Peyer's patch (tissue), 4 donors: ENCODE measurements around the gene BACE1. TPM values are rescaled to one million over a fixed set of nuclear protein-coding genes. Genes with fewer than 3 reads are reported as not detected.
A peak's percentile ranks its signal among the peaks of the same experiment; 100 is the strongest.

ENCODE experiments used
- DNase-seq, 3 donors: peaks; one replicate each; pipeline ENCODE4 v3.0.0-alpha.2; 2017 to 2019
- H3K27ac ChIP-seq, 4 donors: fragments of 200-600 bp; sonication (generic); one replicate each; pipeline ENCODE4 v1.5.1; 2016 to 2019
- H3K27me3 ChIP-seq, 2 donors: fragments of 200-600 bp; sonication (generic); one replicate each; pipeline ENCODE4 v1.5.1; 2019
- H3K36me3 ChIP-seq, 3 donors: fragments of 200-600 bp; sonication (generic); one replicate each; pipeline ENCODE4 v1.5.1; 2016 to 2019
- H3K4me1 ChIP-seq, 4 donors: fragments of 200-600 bp; sonication (generic); one replicate each; pipeline ENCODE4 v1.5.1; 2016 to 2019
- H3K4me3 ChIP-seq, 4 donors: fragments of 200-600 bp; sonication (generic); 1 replicate in 3 of 4; 2 replicates in 1 of 4; pipeline ENCODE4 v1.5.1; 2016 to 2019; ENCODE audit warnings: mild to moderate bottlenecking in 1 of 4
- H3K9me3 ChIP-seq, 4 donors: fragments of 200-600 bp; sonication (generic); one replicate each; pipeline ENCODE4 v1.5.1; 2016 to 2019; ENCODE audit warnings: mild to moderate bottlenecking in 1 of 4
- POLR2A ChIP-seq, 2 donors: fragments of 450-650 bp; IDR thresholded peaks; one replicate each; pipeline ENCODE4 v1.5.1; 2017; ENCODE audit warnings: antibody characterized with exemption in 2 of 2, mild to moderate bottlenecking in 2 of 2, moderate library complexity in 2 of 2
- total RNA-seq, 4 donors: library from RNA; depleted of rRNA; stranded (reverse); fragments of >200 nt; gene quantifications; one replicate each; pipeline ENCODE4 v1.1.0, GENCODE V29; 2016
- TF ChIP-seq, protein P1 (sequence below), 6 experiments: fragments of 450-650 bp in 4 of 6; fragments of 200-600 bp in 2 of 6; sonication (generic) in 1 of 6; IDR thresholded peaks; one replicate each; pipeline ENCODE4 v1.5.1; 2017 to 2019; ENCODE audit warnings: antibody characterized with exemption in 6 of 6, mild to moderate bottlenecking in 3 of 6, moderate library complexity in 1 of 6

Gene BACE1
- total RNA-seq: 10 to 100 TPM in 2 of 4 donors, 1 to 10 TPM in 2; 5.6 to 11.4 (median 8.9) TPM

DNA sequence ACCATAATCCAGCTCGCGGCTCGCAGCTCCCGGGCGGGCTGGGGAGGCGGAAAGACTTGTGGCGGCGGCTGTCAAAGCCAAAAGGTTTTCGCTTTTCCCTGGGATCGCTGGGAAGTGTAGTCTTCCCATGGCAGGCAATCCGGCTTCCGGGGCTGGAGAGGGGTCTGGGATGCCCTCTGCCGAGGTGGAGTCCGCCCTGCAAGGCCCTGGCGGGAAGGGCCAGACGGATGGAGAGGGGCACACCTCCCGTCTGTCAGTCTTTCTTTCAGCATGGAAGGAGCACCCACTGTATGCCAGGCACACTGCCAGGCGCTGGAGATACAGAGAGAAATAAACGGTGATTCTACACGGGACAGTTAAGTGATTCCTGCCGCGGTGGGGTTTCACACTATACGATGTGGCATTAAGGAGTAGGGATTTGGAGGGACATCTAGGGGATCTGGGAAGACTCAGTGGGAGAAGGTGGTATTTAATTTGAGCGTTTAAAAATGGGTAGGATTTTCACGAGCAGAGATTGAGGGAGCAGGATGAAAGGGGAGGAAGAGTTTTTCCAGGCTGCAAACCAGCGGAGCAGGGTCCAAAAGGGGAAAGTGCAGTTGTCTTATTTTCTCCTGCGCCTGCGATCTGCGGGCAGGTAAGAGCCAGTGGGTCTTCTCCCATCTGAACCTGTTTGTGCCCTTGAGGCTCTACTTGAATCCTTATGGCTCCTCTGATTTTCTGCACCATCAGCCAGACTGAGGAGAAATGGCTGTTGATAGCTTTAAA, at the start of gene BACE1:
Gene BACE1 (minus strand): TSS at position 60 of the 765 bp plus-strand sequence. CDS start 461 bp downstream, outside the sequence.
- Histone ChIP-seq H3K27ac (peak within 1 kb of the TSS in 3 of 4 donors; percentile 41 to 57 (median 46)), H3K4me1 (peaks cover 5 to 20% (median 12%) of the 10 kb centered on the region in 4 donors), H3K27me3 (no peaks in the 10 kb centered on the region), H3K9me3 (no peaks in the 10 kb centered on the region), H3K4me3 (peak within 1 kb of the TSS; percentile 43 to 95 (median 81)), H3K36me3 (no peaks in the 10 kb centered on the region)
- TF ChIP-seq POLR2A (IDR thresholded peaks at IDR 0.05): peak; percentile 11 to 34
- TF ChIP-seq, protein P1, sequence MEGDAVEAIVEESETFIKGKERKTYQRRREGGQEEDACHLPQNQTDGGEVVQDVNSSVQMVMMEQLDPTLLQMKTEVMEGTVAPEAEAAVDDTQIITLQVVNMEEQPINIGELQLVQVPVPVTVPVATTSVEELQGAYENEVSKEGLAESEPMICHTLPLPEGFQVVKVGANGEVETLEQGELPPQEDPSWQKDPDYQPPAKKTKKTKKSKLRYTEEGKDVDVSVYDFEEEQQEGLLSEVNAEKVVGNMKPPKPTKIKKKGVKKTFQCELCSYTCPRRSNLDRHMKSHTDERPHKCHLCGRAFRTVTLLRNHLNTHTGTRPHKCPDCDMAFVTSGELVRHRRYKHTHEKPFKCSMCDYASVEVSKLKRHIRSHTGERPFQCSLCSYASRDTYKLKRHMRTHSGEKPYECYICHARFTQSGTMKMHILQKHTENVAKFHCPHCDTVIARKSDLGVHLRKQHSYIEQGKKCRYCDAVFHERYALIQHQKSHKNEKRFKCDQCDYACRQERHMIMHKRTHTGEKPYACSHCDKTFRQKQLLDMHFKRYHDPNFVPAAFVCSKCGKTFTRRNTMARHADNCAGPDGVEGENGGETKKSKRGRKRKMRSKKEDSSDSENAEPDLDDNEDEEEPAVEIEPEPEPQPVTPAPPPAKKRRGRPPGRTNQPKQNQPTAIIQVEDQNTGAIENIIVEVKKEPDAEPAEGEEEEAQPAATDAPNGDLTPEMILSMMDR (IDR thresholded peaks at IDR 0.05): no peak
- DNase-seq: peak; percentile 21 to 78 (median 77)

DNA sequence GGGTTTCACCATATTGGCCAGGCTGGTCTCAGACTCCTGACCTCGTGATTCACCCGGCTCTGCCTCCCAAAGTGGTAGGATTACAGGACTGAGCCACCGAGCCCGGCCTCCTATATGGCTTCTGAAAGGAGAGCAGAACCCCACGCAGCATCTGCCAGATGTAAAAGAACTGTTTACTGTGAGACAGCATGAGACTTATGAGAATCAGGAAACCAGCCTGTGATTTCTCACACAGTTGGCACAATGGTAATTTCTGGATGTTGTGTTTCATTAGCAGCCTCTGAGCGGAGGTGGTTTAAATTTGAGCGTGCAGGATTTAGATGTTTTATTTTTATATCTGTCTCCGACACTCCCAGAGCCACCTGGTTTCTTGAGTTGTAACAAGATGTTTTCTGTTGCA, 45.4 kb upstream of the BACE1 start:
- Histone ChIP-seq H3K4me1 (no peaks in the 10 kb centered on the region), H3K36me3 (peaks cover 0 to 44% (median 0%) of the 10 kb centered on the region in 3 donors), H3K27ac (no peak overlapping the region), H3K27me3 (no peaks in the 10 kb centered on the region), H3K9me3 (no peaks in the 10 kb centered on the region), H3K4me3 (no peak overlapping the region)
- no peak for DNase-seq
- no peak for TF ChIP-seq POLR2A (IDR thresholded peaks at IDR 0.05)

DNA sequence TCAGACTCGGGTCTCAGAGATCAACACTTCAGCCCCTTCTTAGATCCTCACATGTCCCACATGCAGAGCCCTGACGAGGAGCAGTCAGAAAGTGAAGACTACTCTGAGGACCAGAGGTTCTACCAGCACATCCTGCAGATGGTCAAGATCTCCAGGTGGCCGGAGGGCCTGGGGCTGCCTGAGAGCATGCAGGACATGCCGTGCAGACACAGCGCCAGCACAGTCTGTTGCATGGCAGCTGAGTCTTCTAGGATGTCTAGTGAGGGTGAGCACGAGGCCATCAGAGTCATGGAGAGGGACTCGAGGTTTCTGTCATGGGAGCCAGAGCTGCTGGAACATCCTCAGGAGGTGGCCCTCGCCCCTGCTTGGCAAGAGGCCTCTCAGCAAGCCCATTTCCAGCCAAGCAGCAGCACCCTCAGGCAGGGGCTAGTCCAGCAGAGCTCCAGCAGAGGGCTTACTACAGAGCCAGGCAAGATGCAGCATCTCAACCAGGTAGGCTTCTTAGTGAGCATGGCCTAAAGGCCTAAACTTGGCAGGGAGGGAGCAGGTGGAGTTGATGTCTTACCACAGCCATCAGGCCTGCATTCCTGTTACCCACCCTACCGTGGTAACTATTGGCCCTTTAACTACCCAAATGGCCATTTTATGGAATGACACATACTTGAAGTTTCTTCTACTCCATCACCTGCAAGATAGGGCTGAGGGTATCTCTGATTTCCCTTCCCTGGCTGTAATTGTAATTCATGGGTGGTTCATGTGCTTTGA, 40.3 kb upstream of the BACE1 start:
- Histone ChIP-seq H3K27ac (no peak overlapping the region), H3K9me3 (no peaks in the 10 kb centered on the region), H3K27me3 (no peaks in the 10 kb centered on the region), H3K4me1 (no peaks in the 10 kb centered on the region), H3K4me3 (no peak overlapping the region), H3K36me3 (peaks cover 0 to 44% (median 0%) of the 10 kb centered on the region in 3 donors)
- DNase-seq: no peak
- TF ChIP-seq, protein P1 (IDR thresholded peaks at IDR 0.05): no peak

DNA sequence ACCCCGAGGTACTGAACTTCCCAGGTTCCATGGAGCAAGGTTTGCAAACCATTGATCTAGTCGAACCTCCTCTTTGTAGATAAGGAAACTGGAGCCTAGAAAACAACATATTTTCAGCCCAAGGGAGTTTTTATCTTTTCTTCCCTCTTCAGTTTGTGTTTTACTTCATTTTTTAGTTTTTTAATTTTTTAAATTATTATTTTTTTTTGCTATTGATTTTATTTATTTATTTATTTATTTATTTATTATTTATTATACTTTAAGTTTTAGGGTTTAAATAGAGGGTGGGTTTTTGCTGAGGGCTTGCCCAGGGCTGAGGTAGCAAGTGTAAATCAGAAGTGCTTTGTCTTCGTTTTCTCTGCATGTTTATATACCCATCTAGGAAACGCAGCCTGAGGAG, 38.5 kb upstream of the BACE1 start:
- TF ChIP-seq POLR2A (IDR thresholded peaks at IDR 0.05): no peak
- TF ChIP-seq, protein P1 (IDR thresholded peaks at IDR 0.05): no peak
- DNase-seq: no peak
- H3K36me3 ChIP-seq: peaks cover 0 to 46% (median 0%) of the 10 kb centered on the region in 3 donors
- no peaks in the 10 kb centered on the region for H3K4me1 ChIP-seq
- H3K27me3 ChIP-seq: no peaks in the 10 kb centered on the region
- no peaks in the 10 kb centered on the region for H3K9me3 ChIP-seq
- no peak overlapping the region for H3K27ac ChIP-seq
- no peak overlapping the region for H3K4me3 ChIP-seq

DNA sequence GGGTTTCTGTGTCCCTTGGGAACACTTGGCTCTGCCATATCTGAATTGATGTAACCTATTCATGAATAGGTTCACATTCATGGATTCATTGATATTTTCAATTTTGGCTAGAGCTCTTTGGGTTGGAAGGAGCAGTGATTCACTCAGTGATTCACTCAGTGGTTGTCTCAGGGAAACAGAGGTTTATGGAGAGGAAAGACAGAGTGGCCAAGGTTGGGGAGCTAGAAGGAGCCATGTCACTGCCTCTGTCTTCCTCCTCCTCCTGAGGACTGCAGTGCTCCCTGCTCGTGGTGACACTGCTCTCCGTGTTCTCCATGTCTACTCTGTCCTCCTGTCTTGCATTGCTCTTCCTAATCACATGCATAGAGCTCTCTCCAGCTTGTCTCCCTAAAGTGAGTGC, 29.0 kb upstream of the BACE1 start:
- Histone ChIP-seq H3K9me3 (no peaks in the 10 kb centered on the region), H3K36me3 (peaks cover 0 to 50% (median 0%) of the 10 kb centered on the region in 3 donors)
- TF ChIP-seq, protein P1 (IDR thresholded peaks at IDR 0.05): no peak
- no peak for TF ChIP-seq POLR2A (IDR thresholded peaks at IDR 0.05)

DNA sequence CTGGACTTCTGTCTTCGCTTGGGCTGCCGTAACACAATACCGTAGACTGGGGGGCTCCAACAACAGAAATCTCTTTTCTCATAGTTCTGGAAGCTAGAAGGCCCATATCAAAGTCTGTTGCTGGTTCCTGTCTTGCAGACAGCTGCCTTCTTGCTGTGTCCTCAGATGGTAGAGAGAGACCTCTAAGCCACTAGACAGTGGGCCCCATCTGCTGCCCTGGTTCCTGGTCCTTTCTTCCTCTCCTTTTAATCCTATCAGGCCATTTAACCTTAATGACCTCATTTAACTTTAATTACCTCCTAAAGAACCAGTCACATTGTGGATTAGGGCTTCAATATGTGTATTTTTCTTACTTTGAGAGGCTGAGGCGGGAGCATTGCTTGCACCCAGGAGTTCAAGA, 21.0 kb upstream of the BACE1 start:
- TF ChIP-seq, protein P1 (IDR thresholded peaks at IDR 0.05): no peak

More for the DNA sequence above, 29.0 kb upstream of the BACE1 start:
- H3K27me3 ChIP-seq: no peaks in the 10 kb centered on the region
- no peak overlapping the region for H3K27ac ChIP-seq
- no peaks in the 10 kb centered on the region for H3K4me1 ChIP-seq
- DNase-seq: no peak
- no peak overlapping the region for H3K4me3 ChIP-seq

More for the DNA sequence above, 21.0 kb upstream of the BACE1 start:
- Histone ChIP-seq H3K9me3 (no peaks in the 10 kb centered on the region), H3K4me3 (no peak overlapping the region), H3K27me3 (no peaks in the 10 kb centered on the region), H3K27ac (no peak overlapping the region), H3K36me3 (peaks cover 0 to 13% (median 0%) of the 10 kb centered on the region in 3 donors), H3K4me1 (no peaks in the 10 kb centered on the region)
- DNase-seq: no peak
